PC-9 (cell line): ENCODE results near the gene KIF16B. TPM values are rescaled to one million over a fixed set of nuclear protein-coding genes. Genes with fewer than 3 reads are reported as not detected.

Experiments used
- BruUV-seq: library from RNA; stranded (reverse); fragments of 400-500 nt; replicated peaks from 2 replicates; lab custom pipeline; 2021; lab: Mats Ljungman, UMichigan
- CTCF ChIA-PET: fragments of 300-600 bp; sonication (Branson Sonifier 250); formaldehyde crosslinking; loops from one replicate; lab custom pipeline; 2022; ENCODE audit warnings: antibody characterized with exemption; lab: Charles Lee
- POLR2A ChIA-PET: fragments of 300-600 bp; sonication (Branson Sonifier 250); formaldehyde crosslinking; loops from one replicate; lab custom pipeline; 2022; ENCODE audit warnings: antibody characterized with exemption; ENCODE audit not compliant: unreplicated experiment; lab: Charles Lee
- DNase-seq, 2 experiments: peaks; one replicate each; pipeline versions ENCODE4 v3.0.0 to v3.0.0-alpha.2; 2015 to 2022; ENCODE audit warnings: mixed read lengths in 1 of 2
- H2AFZ ChIP-seq: fragments of 200-600 bp; sonication (generic); 2 replicates; pipeline ENCODE4 v1.8.1; 2017; ENCODE audit warnings: antibody characterized with exemption
- H3F3A ChIP-seq: fragments of 200-600 bp; sonication (generic); 2 replicates; pipeline ENCODE4 v1.8.1; 2017; ENCODE audit warnings: antibody characterized with exemption, mild to moderate bottlenecking, low read depth; ENCODE audit not compliant: insufficient read depth
- H3K27ac ChIP-seq: fragments of 200-600 bp; sonication (generic); 2 replicates; pipeline ENCODE4 v1.6.1; 2016; ENCODE audit warnings: mixed run types
- H3K27me3 ChIP-seq: fragments of 200-600 bp; sonication (generic); 2 replicates; pipeline ENCODE4 v1.6.1; 2016; ENCODE audit warnings: low read depth, mixed run types; ENCODE audit not compliant: insufficient read depth
- H3K36me3 ChIP-seq: fragments of 200-600 bp; sonication (generic); 2 replicates; pipeline ENCODE4 v1.6.1; 2016; ENCODE audit warnings: low read depth, mixed run types
- H3K4me1 ChIP-seq: fragments of 200-600 bp; sonication (generic); replicated peaks from 2 replicates; pipeline ENCODE4 v1.6.1; 2016; ENCODE audit warnings: mixed run types; ENCODE audit not compliant: insufficient read depth
- H3K4me2 ChIP-seq: fragments of 200-600 bp; sonication (generic); 2 replicates; pipeline ENCODE4 v1.6.1; 2017; ENCODE audit warnings: mixed run types
- H3K4me3 ChIP-seq: fragments of 200-600 bp; sonication (generic); 2 replicates; pipeline ENCODE4 v1.6.1; 2016; ENCODE audit warnings: mixed run types
- H3K79me2 ChIP-seq: fragments of 200-600 bp; sonication (generic); 2 replicates; pipeline ENCODE4 v1.6.1; 2017; ENCODE audit warnings: low read depth, mixed run types
- H3K9me2 ChIP-seq: fragments of 200-600 bp; sonication (generic); 2 replicates; pipeline ENCODE4 v1.8.1; 2017; ENCODE audit warnings: mild to moderate bottlenecking; ENCODE audit not compliant: insufficient read depth
- H3K9me3 ChIP-seq: fragments of 200-600 bp; sonication (generic); 2 replicates; pipeline ENCODE4 v1.8.1; 2016; ENCODE audit warnings: low read depth; ENCODE audit not compliant: insufficient read depth
- H4K20me1 ChIP-seq: fragments of 200-600 bp; sonication (generic); 2 replicates; pipeline ENCODE4 v1.8.1; 2017; ENCODE audit not compliant: insufficient read depth
- EZH2 ChIP-seq: fragments of 200-600 bp; sonication (generic); IDR thresholded peaks from 2 replicates; pipeline ENCODE4 v1.8.0; 2017; ENCODE audit warnings: antibody characterized with exemption, low read depth
- intact Hi-C: fragments of 100-400 bp; cut with micrococcal nuclease; formaldehyde crosslinking; loops from one replicate; pipeline ENCODE4 v1.10.0; 2022; ENCODE audit not compliant: unreplicated experiment
- total RNA-seq: library from RNA; stranded (reverse); gene quantifications from 2 replicates; pipeline ENCODE4 v1.2.3, GENCODE V29; 2021
- TF ChIP-seq, protein P1 (sequence below): fragments of 200-600 bp; sonication (generic); conservative IDR thresholded peaks from 2 replicates; pipeline ENCODE4 v1.6.1; 2017; ENCODE audit warnings: mixed run types, antibody characterized with exemption, mild to moderate bottlenecking, moderate library complexity

KIF16B gene
- total RNA-seq, 1 experiment from 2014 or later, result 17.6 TPM

GRCh38 chr20:16500197-16500596 is 73.1 kb downstream of the KIF16B start:
- H3K9me3 ChIP-seq, result no peaks in the 10 kb centered on the region
- H3F3A ChIP-seq, result no peaks in the 10 kb centered on the region
- POLR2A ChIA-PET, result no interaction called here
- TF ChIP-seq EZH2, result no peak
- TF ChIP-seq, protein P1, sequence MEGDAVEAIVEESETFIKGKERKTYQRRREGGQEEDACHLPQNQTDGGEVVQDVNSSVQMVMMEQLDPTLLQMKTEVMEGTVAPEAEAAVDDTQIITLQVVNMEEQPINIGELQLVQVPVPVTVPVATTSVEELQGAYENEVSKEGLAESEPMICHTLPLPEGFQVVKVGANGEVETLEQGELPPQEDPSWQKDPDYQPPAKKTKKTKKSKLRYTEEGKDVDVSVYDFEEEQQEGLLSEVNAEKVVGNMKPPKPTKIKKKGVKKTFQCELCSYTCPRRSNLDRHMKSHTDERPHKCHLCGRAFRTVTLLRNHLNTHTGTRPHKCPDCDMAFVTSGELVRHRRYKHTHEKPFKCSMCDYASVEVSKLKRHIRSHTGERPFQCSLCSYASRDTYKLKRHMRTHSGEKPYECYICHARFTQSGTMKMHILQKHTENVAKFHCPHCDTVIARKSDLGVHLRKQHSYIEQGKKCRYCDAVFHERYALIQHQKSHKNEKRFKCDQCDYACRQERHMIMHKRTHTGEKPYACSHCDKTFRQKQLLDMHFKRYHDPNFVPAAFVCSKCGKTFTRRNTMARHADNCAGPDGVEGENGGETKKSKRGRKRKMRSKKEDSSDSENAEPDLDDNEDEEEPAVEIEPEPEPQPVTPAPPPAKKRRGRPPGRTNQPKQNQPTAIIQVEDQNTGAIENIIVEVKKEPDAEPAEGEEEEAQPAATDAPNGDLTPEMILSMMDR, result no peak
- no peaks in the 10 kb centered on the region for H4K20me1 ChIP-seq
- peaks cover 7% of the 10 kb centered on the region; the same call in 1 of the 2 replicates for H3K9me2 ChIP-seq
- no peak overlapping the region for H3K27ac ChIP-seq
- no peaks in the 10 kb centered on the region for H3K36me3 ChIP-seq
- no peaks in the 10 kb centered on the region for H3K4me1 ChIP-seq
- no peak for DNase-seq
- H3K79me2 ChIP-seq, result no peaks in the 10 kb centered on the region
- no peak overlapping the region for H3K4me2 ChIP-seq
- H2AFZ ChIP-seq, result no peak overlapping the region
- CTCF ChIA-PET, result no interaction called here
- no peak overlapping the region for H3K4me3 ChIP-seq
- no TSS peak for BruUV-seq
- intact Hi-C loops, result no loop called here
- no peaks in the 10 kb centered on the region for H3K27me3 ChIP-seq

DNA sequence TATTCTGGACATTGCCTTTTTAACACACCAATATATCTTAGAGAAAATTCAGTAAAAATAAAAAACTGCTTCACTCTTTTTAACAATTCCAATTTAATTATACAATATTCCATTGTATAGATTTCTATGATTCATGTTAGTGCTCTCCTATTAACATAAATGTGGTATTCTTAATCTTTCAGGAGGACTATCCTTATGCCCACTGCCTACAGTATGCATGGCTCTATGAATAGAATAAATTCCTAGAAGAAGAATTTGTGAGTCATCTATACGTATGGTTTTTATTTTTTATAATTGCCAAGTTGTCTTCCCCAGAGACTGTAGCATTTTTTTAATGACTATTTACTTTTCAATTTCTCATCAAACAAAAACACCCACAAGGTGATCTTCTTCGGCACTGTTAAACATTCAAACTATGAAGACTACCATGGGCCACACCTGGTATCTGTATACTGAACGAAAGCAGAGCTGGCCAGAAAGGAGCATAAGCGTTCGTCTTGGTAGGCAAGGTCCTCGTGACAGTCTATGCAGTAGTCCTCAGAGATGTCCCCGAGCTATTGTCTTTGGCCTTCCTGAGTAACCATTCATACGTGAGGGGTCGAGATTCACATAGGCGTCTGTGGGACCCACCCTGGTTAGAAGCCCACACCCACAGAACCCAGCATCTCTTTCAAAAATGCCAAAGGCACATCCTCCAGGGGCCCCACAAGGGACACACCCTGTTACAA is 74.6 kb downstream of the KIF16B start:
- POLR2A ChIA-PET, result no interaction called here
- CTCF ChIA-PET, result no interaction called here
- peaks cover 7% of the 10 kb centered on the region; the same call in 1 of the 2 replicates for H3K9me2 ChIP-seq
- no peak overlapping the region for H2AFZ ChIP-seq
- intact Hi-C loops, result no loop called here
- H3K27me3 ChIP-seq, result no peaks in the 10 kb centered on the region
- BruUV-seq, result no TSS peak
- H4K20me1 ChIP-seq, result no peaks in the 10 kb centered on the region
- H3K79me2 ChIP-seq, result no peaks in the 10 kb centered on the region
- H3K36me3 ChIP-seq, result no peaks in the 10 kb centered on the region
- H3K9me3 ChIP-seq, result no peaks in the 10 kb centered on the region
- DNase-seq, result no peak
- no peak overlapping the region for H3K4me3 ChIP-seq
- H3K4me1 ChIP-seq, result no peaks in the 10 kb centered on the region
- no peaks in the 10 kb centered on the region for H3F3A ChIP-seq
- no peak overlapping the region for H3K27ac ChIP-seq
- TF ChIP-seq, protein P1, result no peak
- no peak for TF ChIP-seq EZH2
- H3K4me2 ChIP-seq, result no peak overlapping the region

- H3K27me3 ChIP-seq, result no peaks in the 10 kb centered on the region
- no peaks in the 10 kb centered on the region for H3K79me2 ChIP-seq
- no peaks in the 10 kb centered on the region for H3F3A ChIP-seq
- POLR2A ChIA-PET, result no interaction called here
- DNase-seq, result no peak
- H2AFZ ChIP-seq, result no peak overlapping the region
- intact Hi-C loops, result no loop called here
- no peak overlapping the region for H3K4me3 ChIP-seq
- H3K27ac ChIP-seq, result no peak overlapping the region
- H3K9me2 ChIP-seq, result 0 out of 2 replicates have a peak, but pooled peaks cover under 1% of the 10 kb centered on the region
- H4K20me1 ChIP-seq, result no peaks in the 10 kb centered on the region
- H3K4me2 ChIP-seq, result no peak overlapping the region
- no peaks in the 10 kb centered on the region for H3K36me3 ChIP-seq
- BruUV-seq, result no TSS peak
- no peak for TF ChIP-seq EZH2
- TF ChIP-seq, protein P1, result no peak
- CTCF ChIA-PET, result no interaction called here
- no peaks in the 10 kb centered on the region for H3K9me3 ChIP-seq
- H3K4me1 ChIP-seq, result no peaks in the 10 kb centered on the region
These were observed 75.4 kb downstream of the KIF16B start for GRCh38 chr20:16497896-16498295.
